ENCODE measurements around the gene GULP1.

The GULP1 gene

GRCh38 chr2:188383158-188383557 lies 91.5 kb downstream of the GULP1 start:
- WGBS, 2 donors (ENCODE audit: extremely low coverage in 2 of 2, insufficient read length in 2 of 2, insufficient replicate concordance in 1 of 2), result no CpG with 5 or more reads among the region's 1 CpG

GRCh38 chr2:188385857-188386256 lies 94.2 kb downstream of the GULP1 start:
- Histone ChIP-seq H4K91ac (ENCODE audit: low read depth, low read length, poor library complexity) (no peak overlapping the region), H3K27me3 (ENCODE audit: control insufficient read depth in 3 of 3, insufficient read depth in 3 of 3, low read depth in 1 of 3, low read length in 3 of 3) (no peaks in the 10 kb centered on the region), H2BK5ac (ENCODE audit: low read length) (no peak overlapping the region), H3K9ac (ENCODE audit: low read depth, low read length, poor library complexity) (no peak overlapping the region), H3K18ac (ENCODE audit: low read length) (no peak overlapping the region), H3K27ac (replicated peaks; ENCODE audit: low read length) (no peak overlapping the region), H2BK120ac (ENCODE audit: low read depth, low read length) (no peak overlapping the region), H3K4me2 (ENCODE audit: insufficient read depth, low read length, poor library complexity, severe bottlenecking) (no peak overlapping the region), H2BK15ac (ENCODE audit: low read length) (no peak overlapping the region), H4K8ac (ENCODE audit: low read depth, low read length) (no peak overlapping the region), H3K9me3 (replicated peaks in 1 of 2; ENCODE audit: control insufficient read depth in 2 of 2, insufficient read depth in 1 of 2, low read depth in 1 of 2, low read length in 2 of 2) (peaks cover 0 to 44% of the 10 kb centered on the region in 2 donors), H3K23ac (ENCODE audit: low read depth, low read length, poor library complexity) (no peak overlapping the region), H3K14ac (ENCODE audit: low read length) (no peak overlapping the region), H3K36me3 (replicated peaks in 1 of 2; ENCODE audit: control insufficient read depth in 2 of 2, insufficient read depth in 2 of 2, low read length in 2 of 2) (peaks cover 10 to 44% of the 10 kb centered on the region in 2 donors), H2AFZ (ENCODE audit: low read length) (no peak overlapping the region), H3K4me1 (ENCODE audit: control insufficient read depth in 2 of 2, insufficient read depth in 1 of 2, low read depth in 1 of 2, low read length in 2 of 2) (no peaks in the 10 kb centered on the region), H2BK12ac (ENCODE audit: low read length) (no peak overlapping the region), H3K4me3 (ENCODE audit: low read length in 2 of 2) (no peak overlapping the region), H2AK5ac (ENCODE audit: low read depth, low read length) (no peak overlapping the region), H3K79me1 (ENCODE audit: low read depth, low read length) (no peaks in the 10 kb centered on the region), H3K4ac (ENCODE audit: low read length) (no peak overlapping the region)
- no peak for DNase-seq (ENCODE audit: low spot score)
- WGBS, 2 donors (ENCODE audit: extremely low coverage in 2 of 2, insufficient read length in 2 of 2, insufficient replicate concordance in 1 of 2), result no CpG with 5 or more reads among the region's 1 CpG

More at GRCh38 chr2:188383158-188383557, 91.5 kb downstream of the GULP1 start:
- H4K91ac ChIP-seq (ENCODE audit: low read depth, low read length, poor library complexity), result no peak overlapping the region
- no peak overlapping the region for H3K23ac ChIP-seq (ENCODE audit: low read depth, low read length, poor library complexity)
- H3K9me3 ChIP-seq (replicated peaks in 1 of 2; ENCODE audit: control insufficient read depth in 2 of 2, insufficient read depth in 1 of 2, low read depth in 1 of 2, low read length in 2 of 2), result peaks cover 0 to 44% of the 10 kb centered on the region in 2 donors
- H2AFZ ChIP-seq (ENCODE audit: low read length), result no peak overlapping the region
- no peak overlapping the region for H4K8ac ChIP-seq (ENCODE audit: low read depth, low read length)
- H2BK5ac ChIP-seq (ENCODE audit: low read length), result no peak overlapping the region
- H2AK5ac ChIP-seq (ENCODE audit: low read depth, low read length), result no peak overlapping the region
- H2BK15ac ChIP-seq (ENCODE audit: low read length), result no peak overlapping the region
- H3K4me1 ChIP-seq (ENCODE audit: control insufficient read depth in 2 of 2, insufficient read depth in 1 of 2, low read depth in 1 of 2, low read length in 2 of 2), result no peaks in the 10 kb centered on the region
- no peaks in the 10 kb centered on the region for H3K27me3 ChIP-seq (ENCODE audit: control insufficient read depth in 3 of 3, insufficient read depth in 3 of 3, low read depth in 1 of 3, low read length in 3 of 3)
- H2BK120ac ChIP-seq (ENCODE audit: low read depth, low read length), result no peak overlapping the region
- no peak overlapping the region for H3K18ac ChIP-seq (ENCODE audit: low read length)
- H3K36me3 ChIP-seq (replicated peaks in 1 of 2; ENCODE audit: control insufficient read depth in 2 of 2, insufficient read depth in 2 of 2, low read length in 2 of 2), result peaks cover 10 to 44% of the 10 kb centered on the region in 2 donors
- no peak for DNase-seq (ENCODE audit: low spot score)
- H3K9ac ChIP-seq (ENCODE audit: low read depth, low read length, poor library complexity), result no peak overlapping the region
- H2BK12ac ChIP-seq (ENCODE audit: low read length), result no peak overlapping the region
- no peak overlapping the region for H3K14ac ChIP-seq (ENCODE audit: low read length)
- H3K27ac ChIP-seq (replicated peaks; ENCODE audit: low read length), result no peak overlapping the region
- no peak overlapping the region for H3K4me2 ChIP-seq (ENCODE audit: insufficient read depth, low read length, poor library complexity, severe bottlenecking)
- no peak overlapping the region for H3K4me3 ChIP-seq (ENCODE audit: low read length in 2 of 2)
- H3K79me1 ChIP-seq (ENCODE audit: low read depth, low read length), result no peaks in the 10 kb centered on the region
- no peak overlapping the region for H3K4ac ChIP-seq (ENCODE audit: low read length)

GRCh38 chr2:188388831-188389230 lies 97.2 kb downstream of the GULP1 start:
- Histone ChIP-seq H3K4me3 (ENCODE audit: low read length in 2 of 2) (no peak overlapping the region), H4K91ac (ENCODE audit: low read depth, low read length, poor library complexity) (no peak overlapping the region), H2BK5ac (ENCODE audit: low read length) (no peak overlapping the region), H3K27me3 (ENCODE audit: control insufficient read depth in 3 of 3, insufficient read depth in 3 of 3, low read depth in 1 of 3, low read length in 3 of 3) (no peaks in the 10 kb centered on the region), H2AK5ac (ENCODE audit: low read depth, low read length) (no peak overlapping the region), H3K9me3 (replicated peaks in 1 of 2; ENCODE audit: control insufficient read depth in 2 of 2, insufficient read depth in 1 of 2, low read depth in 1 of 2, low read length in 2 of 2) (peaks cover 0 to 45% of the 10 kb centered on the region in 2 donors), H3K36me3 (replicated peaks in 1 of 2; ENCODE audit: control insufficient read depth in 2 of 2, insufficient read depth in 2 of 2, low read length in 2 of 2) (peaks cover 10 to 38% of the 10 kb centered on the region in 2 donors), H3K4me1 (ENCODE audit: control insufficient read depth in 2 of 2, insufficient read depth in 1 of 2, low read depth in 1 of 2, low read length in 2 of 2) (no peaks in the 10 kb centered on the region), H2BK15ac (ENCODE audit: low read length) (no peak overlapping the region), H3K14ac (ENCODE audit: low read length) (no peak overlapping the region), H3K79me1 (ENCODE audit: low read depth, low read length) (no peaks in the 10 kb centered on the region), H3K9ac (ENCODE audit: low read depth, low read length, poor library complexity) (no peak overlapping the region), H2BK12ac (ENCODE audit: low read length) (no peak overlapping the region), H2AFZ (ENCODE audit: low read length) (no peak overlapping the region), H3K18ac (ENCODE audit: low read length) (no peak overlapping the region), H3K23ac (ENCODE audit: low read depth, low read length, poor library complexity) (no peak overlapping the region), H2BK120ac (ENCODE audit: low read depth, low read length) (no peak overlapping the region), H3K4ac (ENCODE audit: low read length) (no peak overlapping the region), H4K8ac (ENCODE audit: low read depth, low read length) (no peak overlapping the region), H3K27ac (replicated peaks; ENCODE audit: low read length) (no peak overlapping the region), H3K4me2 (ENCODE audit: insufficient read depth, low read length, poor library complexity, severe bottlenecking) (no peak overlapping the region)
- 100% methylated on average over 1 to 2 of the region's 3 CpGs for WGBS, 2 donors (ENCODE audit: extremely low coverage in 2 of 2, insufficient read length in 2 of 2, insufficient replicate concordance in 1 of 2)
- no peak for DNase-seq (ENCODE audit: low spot score)

GRCh38 chr2:188391354-188391753 lies 99.7 kb downstream of the GULP1 start:
- Histone ChIP-seq H3K4ac (ENCODE audit: low read length) (no peak overlapping the region), H2BK5ac (ENCODE audit: low read length) (no peak overlapping the region), H3K9me3 (replicated peaks in 1 of 2; ENCODE audit: control insufficient read depth in 2 of 2, insufficient read depth in 1 of 2, low read depth in 1 of 2, low read length in 2 of 2) (peaks cover 0 to 20% of the 10 kb centered on the region in 2 donors), H2BK120ac (ENCODE audit: low read depth, low read length) (no peak overlapping the region), H3K27ac (replicated peaks; ENCODE audit: low read length) (no peak overlapping the region), H3K4me2 (ENCODE audit: insufficient read depth, low read length, poor library complexity, severe bottlenecking) (no peak overlapping the region), H4K91ac (ENCODE audit: low read depth, low read length, poor library complexity) (no peak overlapping the region), H3K4me3 (ENCODE audit: low read length in 2 of 2) (no peak overlapping the region), H2BK15ac (ENCODE audit: low read length) (no peak overlapping the region), H3K14ac (ENCODE audit: low read length) (no peak overlapping the region), H3K18ac (ENCODE audit: low read length) (no peak overlapping the region), H3K27me3 (ENCODE audit: control insufficient read depth in 3 of 3, insufficient read depth in 3 of 3, low read depth in 1 of 3, low read length in 3 of 3) (no peaks in the 10 kb centered on the region), H3K79me1 (ENCODE audit: low read depth, low read length) (no peaks in the 10 kb centered on the region), H3K36me3 (replicated peaks in 1 of 2; ENCODE audit: control insufficient read depth in 2 of 2, insufficient read depth in 2 of 2, low read length in 2 of 2) (peaks cover 0 to 13% of the 10 kb centered on the region in 2 donors), H3K4me1 (ENCODE audit: control insufficient read depth in 2 of 2, insufficient read depth in 1 of 2, low read depth in 1 of 2, low read length in 2 of 2) (no peaks in the 10 kb centered on the region), H3K23ac (ENCODE audit: low read depth, low read length, poor library complexity) (no peak overlapping the region), H2BK12ac (ENCODE audit: low read length) (no peak overlapping the region), H2AK5ac (ENCODE audit: low read depth, low read length) (no peak overlapping the region), H4K8ac (ENCODE audit: low read depth, low read length) (no peak overlapping the region), H3K9ac (ENCODE audit: low read depth, low read length, poor library complexity) (no peak overlapping the region), H2AFZ (ENCODE audit: low read length) (no peak overlapping the region)
- no peak for DNase-seq (ENCODE audit: low spot score)

Measured in neuronal stem cell (in vitro differentiated cells).